Measurements from ENCODE around the gene MBL2.

- TF ChIP-seq, protein P1, sequence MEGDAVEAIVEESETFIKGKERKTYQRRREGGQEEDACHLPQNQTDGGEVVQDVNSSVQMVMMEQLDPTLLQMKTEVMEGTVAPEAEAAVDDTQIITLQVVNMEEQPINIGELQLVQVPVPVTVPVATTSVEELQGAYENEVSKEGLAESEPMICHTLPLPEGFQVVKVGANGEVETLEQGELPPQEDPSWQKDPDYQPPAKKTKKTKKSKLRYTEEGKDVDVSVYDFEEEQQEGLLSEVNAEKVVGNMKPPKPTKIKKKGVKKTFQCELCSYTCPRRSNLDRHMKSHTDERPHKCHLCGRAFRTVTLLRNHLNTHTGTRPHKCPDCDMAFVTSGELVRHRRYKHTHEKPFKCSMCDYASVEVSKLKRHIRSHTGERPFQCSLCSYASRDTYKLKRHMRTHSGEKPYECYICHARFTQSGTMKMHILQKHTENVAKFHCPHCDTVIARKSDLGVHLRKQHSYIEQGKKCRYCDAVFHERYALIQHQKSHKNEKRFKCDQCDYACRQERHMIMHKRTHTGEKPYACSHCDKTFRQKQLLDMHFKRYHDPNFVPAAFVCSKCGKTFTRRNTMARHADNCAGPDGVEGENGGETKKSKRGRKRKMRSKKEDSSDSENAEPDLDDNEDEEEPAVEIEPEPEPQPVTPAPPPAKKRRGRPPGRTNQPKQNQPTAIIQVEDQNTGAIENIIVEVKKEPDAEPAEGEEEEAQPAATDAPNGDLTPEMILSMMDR (conservative IDR thresholded peaks at IDR 0.05; ENCODE audit: low read depth, low read length), result no peak
- no peak for TF ChIP-seq EZH2phosphoT487 (IDR thresholded peaks at IDR 0.05; ENCODE audit: borderline replicate concordance, low read length)
Observed at GRCh38 chr10:52740155-52740549, 32.4 kb downstream of the MBL2 start.

Data from PC-3 (cell line).